ENCODE results near the gene NSA2.
"Not testable (repeated sequence)": the region's sequence is repeated elsewhere in the genome, so short reads cannot be mapped to it uniquely, and the experiment has no call there.

NSA2 gene

DNA sequence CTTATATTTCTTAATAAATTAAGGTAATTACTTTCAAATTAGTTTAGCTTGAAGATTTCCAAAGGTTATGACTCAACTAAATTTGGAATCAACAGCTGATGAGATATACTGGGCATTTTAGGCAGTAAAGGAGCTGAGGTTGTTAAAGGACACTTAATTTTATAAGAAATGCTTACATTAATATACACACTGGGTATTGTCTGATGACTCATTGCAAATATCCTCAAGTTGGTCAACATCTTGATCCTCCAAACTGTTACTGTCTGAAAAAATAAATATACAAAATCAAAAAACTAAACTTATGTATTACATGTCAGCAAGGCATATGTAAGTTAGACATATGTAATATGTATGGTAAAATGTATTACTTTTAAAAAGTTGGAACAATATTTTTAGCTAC, 3.5 kb upstream of the NSA2 start:
- Histone ChIP-seq H3K9me3 (replicated peaks in 1 of 11) (no peaks in the 10 kb centered on the region), H3K36me3 (peaks cover 24 to 71% (median 52%) of the 10 kb centered on the region in 11 experiments), H3K4me2 (no peak overlapping the region), H3K27ac (no peak overlapping the region; a peak in 1 of 22 replicates), H3K9ac (no peak overlapping the region; a peak in 1 of 22 replicates), H4K20me1 (peaks cover 4 to 30% (median 14%) of the 10 kb centered on the region in 11 experiments; a peak in 10 of 22 replicates), H3K27me3 (no peaks in the 10 kb centered on the region), H3K4me1 (peaks cover 20 to 33% (median 25%) of the 10 kb centered on the region in 10 experiments), H3K4me3 (no peak overlapping the region)
- TF ChIP-seq Cebpa-rat (IDR thresholded peaks at IDR 0.05) = no peak

GRCh38 chr5:74765201-74765600, 1.8 kb upstream of the NSA2 start:
- 0 out of 22 replicates have a peak overlapping the region, but pooled peaks of 1 of the 11 experiments have one; percentile 27 for H3K27ac ChIP-seq
- H3K27me3 ChIP-seq = no peaks in the 10 kb centered on the region
- H3K36me3 ChIP-seq = peaks cover 30 to 71% (median 52%) of the 10 kb centered on the region in 11 experiments
- no peak for TF ChIP-seq Cebpa-rat (IDR thresholded peaks at IDR 0.05)
- peaks cover 0 to 33% (median 14%) of the 10 kb centered on the region in 11 experiments; a peak in 10 of 22 replicates for H4K20me1 ChIP-seq
- peaks cover 21 to 33% (median 26%) of the 10 kb centered on the region in 10 experiments for H3K4me1 ChIP-seq
- H3K9ac ChIP-seq = peak overlapping the region; percentile 84 to 94 (median 87); a peak in 15 of 22 replicates
- no peaks in the 10 kb centered on the region for H3K9me3 ChIP-seq (replicated peaks in 1 of 11)
- H3K4me2 ChIP-seq = peak overlapping the region; percentile 79 to 95 (median 89); a peak in 21 of 22 replicates
- peak overlapping the region in 1 of 10 experiments; percentile 88; a peak in 3 of 20 replicates for H3K4me3 ChIP-seq

GRCh38 chr5:74765929-74766328, 1.1 kb upstream of the NSA2 start:
- Histone ChIP-seq H3K9ac (peak overlapping the region; percentile 84 to 94 (median 87)), H3K4me2 (peak overlapping the region; percentile 79 to 95 (median 89)), H4K20me1 (peaks cover 0 to 33% (median 14%) of the 10 kb centered on the region in 11 experiments; a peak in 9 of 22 replicates), H3K36me3 (peaks cover 32 to 71% (median 52%) of the 10 kb centered on the region in 11 experiments), H3K4me1 (peaks cover 21 to 33% (median 26%) of the 10 kb centered on the region in 10 experiments), H3K27me3 (no peaks in the 10 kb centered on the region), H3K9me3 (replicated peaks in 1 of 11) (no peaks in the 10 kb centered on the region), H3K27ac (peak overlapping the region in 8 of 11 experiments; percentile 41 to 92 (median 82); a peak in 15 of 22 replicates), H3K4me3 (peak overlapping the region; percentile 67 to 98 (median 88))
- TF ChIP-seq Cebpa-rat (IDR thresholded peaks at IDR 0.05) = no peak

DNA sequence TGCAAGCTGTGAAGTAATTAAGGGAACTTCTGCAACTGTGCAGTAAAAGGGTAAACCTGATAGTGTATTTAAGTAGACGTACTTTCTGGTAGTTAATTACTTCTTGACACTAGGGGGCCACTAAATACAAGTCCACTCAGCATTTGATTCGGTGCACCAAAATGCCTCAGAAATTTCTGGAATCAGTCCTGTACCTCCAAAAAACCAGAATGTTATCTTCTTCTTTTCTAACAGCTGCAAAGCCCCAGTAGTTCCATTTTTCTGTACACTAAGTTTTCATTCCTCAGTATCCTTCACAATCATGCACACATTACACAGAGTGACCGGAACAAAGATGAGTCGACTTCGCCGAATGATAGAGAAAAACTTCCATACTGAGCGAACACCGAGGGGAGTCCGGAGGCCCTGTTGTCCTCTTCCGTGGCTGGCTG, 616 bp upstream of the NSA2 start:
- peaks cover 21 to 33% (median 26%) of the 10 kb centered on the region in 10 experiments for H3K4me1 ChIP-seq
- TF ChIP-seq Cebpa-rat (IDR thresholded peaks at IDR 0.05) = no peak
- peak overlapping the region in 10 of 11 experiments; percentile 76 to 93 (median 84); a peak in 21 of 22 replicates for H3K27ac ChIP-seq
- peak overlapping the region; percentile 84 to 94 (median 87) for H3K9ac ChIP-seq
- peak overlapping the region; percentile 67 to 98 (median 88) for H3K4me3 ChIP-seq
- no peaks in the 10 kb centered on the region for H3K9me3 ChIP-seq (replicated peaks in 1 of 11)
- no peaks in the 10 kb centered on the region for H3K27me3 ChIP-seq
- peaks cover 37 to 71% (median 52%) of the 10 kb centered on the region in 11 experiments for H3K36me3 ChIP-seq
- peaks cover 0 to 34% (median 14%) of the 10 kb centered on the region in 11 experiments; a peak in 9 of 22 replicates for H4K20me1 ChIP-seq
- H3K4me2 ChIP-seq = peak overlapping the region; percentile 79 to 95 (median 89)

GRCh38 chr5:74767579-74767913, 497 bp downstream of the NSA2 start:
- Histone ChIP-seq H4K20me1 (peaks cover 0 to 45% (median 16%) of the 10 kb centered on the region in 11 experiments; a peak in 13 of 22 replicates), H3K9ac (peak overlapping the region; percentile 84 to 94 (median 87)), H3K4me3 (peak overlapping the region; percentile 67 to 98 (median 88)), H3K36me3 (peaks cover 45 to 71% (median 52%) of the 10 kb centered on the region in 11 experiments), H3K4me1 (peaks cover 21 to 31% (median 26%) of the 10 kb centered on the region in 10 experiments), H3K27me3 (no peaks in the 10 kb centered on the region), H3K27ac (peak overlapping the region; percentile 62 to 93 (median 83); a peak in 21 of 22 replicates), H3K4me2 (peak overlapping the region; percentile 76 to 92 (median 88)), H3K9me3 (replicated peaks in 1 of 11) (no peaks in the 10 kb centered on the region)
- no peak for TF ChIP-seq Cebpa-rat (IDR thresholded peaks at IDR 0.05)

DNA sequence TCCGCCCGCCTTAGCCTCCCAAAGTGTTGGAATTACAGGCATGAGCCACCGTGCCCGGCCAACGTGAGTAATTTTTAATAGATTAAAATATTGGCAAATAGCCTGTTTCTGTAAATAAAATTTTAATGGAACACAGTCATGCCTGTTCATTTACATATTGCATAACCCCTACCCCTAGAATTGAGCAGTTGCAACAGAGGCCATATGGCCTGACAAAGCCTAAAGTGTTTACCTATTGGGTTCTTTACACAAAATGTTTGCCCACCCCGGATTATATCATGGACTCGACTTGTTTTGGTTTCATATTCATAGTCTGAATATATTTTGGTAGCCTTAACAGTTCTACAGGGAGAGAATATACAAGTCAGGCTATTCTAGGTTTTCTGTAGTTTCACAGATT, 5.3 kb downstream of the NSA2 start:
- Histone ChIP-seq H3K36me3 (peaks cover 84 to 92% (median 88%) of the 10 kb centered on the region in 11 experiments), H3K9ac (no peak overlapping the region; a peak in 1 of 22 replicates), H3K9me3 (replicated peaks in 1 of 11) (no peaks in the 10 kb centered on the region), H3K27ac (no peak overlapping the region), H3K4me1 (peaks cover 6 to 10% (median 9%) of the 10 kb centered on the region in 10 experiments), H3K4me3 (no peak overlapping the region), H4K20me1 (peaks cover 0 to 59% (median 13%) of the 10 kb centered on the region in 11 experiments; a peak in 16 of 22 replicates), H3K4me2 (no peak overlapping the region), H3K27me3 (no peaks in the 10 kb centered on the region)
- no peak for TF ChIP-seq Cebpa-rat (IDR thresholded peaks at IDR 0.05)

- Histone ChIP-seq H3K4me1 (no peaks in the 10 kb centered on the region), H3K27ac (no peak overlapping the region)
- TF ChIP-seq Cebpa-rat (IDR thresholded peaks at IDR 0.05) = no peak
These were observed 11.6 kb downstream of the NSA2 start for GRCh38 chr5:74778609-74779008.

GRCh38 chr5:74786851-74787250, 19.8 kb downstream of the NSA2 start:
- H3K4me3 ChIP-seq = no peak overlapping the region
- H3K9me3 ChIP-seq (replicated peaks in 1 of 11) = peaks cover 0 to 10% (median 0%) of the 10 kb centered on the region in 11 experiments; a peak in 2 of 22 replicates
- no peak overlapping the region for H3K27ac ChIP-seq
- H3K9ac ChIP-seq = no peak overlapping the region
- H3K36me3 ChIP-seq = peaks cover 0 to 42% (median 20%) of the 10 kb centered on the region in 11 experiments; a peak in 15 of 22 replicates
- no peaks in the 10 kb centered on the region for H4K20me1 ChIP-seq
- no peaks in the 10 kb centered on the region for H3K4me1 ChIP-seq
- no peak for TF ChIP-seq Cebpa-rat (IDR thresholded peaks at IDR 0.05)
- H3K4me2 ChIP-seq = no peak overlapping the region
- no peaks in the 10 kb centered on the region for H3K27me3 ChIP-seq

More at GRCh38 chr5:74778609-74779008, 11.6 kb downstream of the NSA2 start:
- Histone ChIP-seq H3K4me2 (no peak overlapping the region), H3K9ac (no peak overlapping the region), H3K36me3 (peaks cover 48 to 76% (median 55%) of the 10 kb centered on the region in 11 experiments), H3K9me3 (replicated peaks in 1 of 11) (no peaks in the 10 kb centered on the region), H3K4me3 (no peak overlapping the region), H3K27me3 (no peaks in the 10 kb centered on the region), H4K20me1 (peaks cover 0 to 24% (median 3%) of the 10 kb centered on the region in 11 experiments; a peak in 10 of 22 replicates)

DNA sequence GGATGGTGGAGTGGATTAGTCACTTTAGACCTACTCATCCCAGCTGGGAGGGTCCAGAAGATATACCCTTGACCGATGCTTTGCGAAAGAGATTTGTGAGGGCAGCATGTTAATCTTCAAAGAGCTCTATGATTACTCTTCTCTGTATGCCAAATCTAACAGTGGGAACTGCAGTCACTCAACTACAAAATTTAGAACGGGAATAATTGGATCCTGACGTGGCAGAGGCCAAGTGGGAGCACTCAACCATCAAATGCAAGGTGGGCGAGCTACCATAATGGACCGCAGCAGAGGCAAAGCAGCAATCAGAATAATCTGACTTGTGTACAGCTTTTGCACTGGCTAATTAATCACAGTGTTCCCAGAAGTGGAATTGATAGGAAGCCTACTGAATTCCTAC, 20.4 kb downstream of the NSA2 start:
- H3K9ac ChIP-seq = no peak overlapping the region
- peaks cover 0 to 48% (median 26%) of the 10 kb centered on the region in 11 experiments; a peak in 15 of 22 replicates for H3K36me3 ChIP-seq
- H4K20me1 ChIP-seq = no peaks in the 10 kb centered on the region
- TF ChIP-seq Cebpa-rat (IDR thresholded peaks at IDR 0.05) = no peak
- H3K4me3 ChIP-seq = no peak overlapping the region
- H3K9me3 ChIP-seq (replicated peaks in 1 of 11) = peaks cover 0 to 14% (median 4%) of the 10 kb centered on the region in 11 experiments; a peak in 7 of 22 replicates
- H3K27me3 ChIP-seq = no peaks in the 10 kb centered on the region
- no peak overlapping the region for H3K4me2 ChIP-seq
- no peak overlapping the region for H3K27ac ChIP-seq
- H3K4me1 ChIP-seq = no peaks in the 10 kb centered on the region

GRCh38 chr5:74791669-74792068, 24.6 kb downstream of the NSA2 start:
- Histone ChIP-seq H3K9me3 (replicated peaks in 1 of 11) (peaks cover 0 to 18% (median 5%) of the 10 kb centered on the region in 11 experiments; a peak in 7 of 22 replicates), H3K36me3 (peaks cover 0 to 71% (median 39%) of the 10 kb centered on the region in 11 experiments; a peak in 15 of 22 replicates)
- H3K27me3 ChIP-seq, H3K4me1 ChIP-seq, H3K4me3 ChIP-seq, H3K4me2 ChIP-seq, H3K27ac ChIP-seq, H3K9ac ChIP-seq, H4K20me1 ChIP-seq: not testable (repeated sequence)
